Subcutaneous adipose tissue (tissue), 4 donors: ENCODE measurements around the gene HACL1. TPM values are rescaled to one million over a fixed set of nuclear protein-coding genes. Genes with fewer than 3 reads are reported as not detected.

Source experiments
- total RNA-seq, 4 donors: library from RNA; depleted of rRNA; stranded (reverse); fragments of >200 nt; gene quantifications; one replicate each; pipeline ENCODE4 v1.1.0, GENCODE V29; 2016
- TF ChIP-seq, protein P1 (sequence below): fragments of 450-650 bp; IDR thresholded peaks from one replicate; pipeline ENCODE4 v1.5.1; 2016; ENCODE audit warnings: low read depth, mild to moderate bottlenecking, control low read depth, antibody characterized with exemption, moderate library complexity

Gene HACL1
- total RNA-seq, 4 donors from 2014 or later, result 27.1 to 45.8 (median 37.5) TPM

DNA sequence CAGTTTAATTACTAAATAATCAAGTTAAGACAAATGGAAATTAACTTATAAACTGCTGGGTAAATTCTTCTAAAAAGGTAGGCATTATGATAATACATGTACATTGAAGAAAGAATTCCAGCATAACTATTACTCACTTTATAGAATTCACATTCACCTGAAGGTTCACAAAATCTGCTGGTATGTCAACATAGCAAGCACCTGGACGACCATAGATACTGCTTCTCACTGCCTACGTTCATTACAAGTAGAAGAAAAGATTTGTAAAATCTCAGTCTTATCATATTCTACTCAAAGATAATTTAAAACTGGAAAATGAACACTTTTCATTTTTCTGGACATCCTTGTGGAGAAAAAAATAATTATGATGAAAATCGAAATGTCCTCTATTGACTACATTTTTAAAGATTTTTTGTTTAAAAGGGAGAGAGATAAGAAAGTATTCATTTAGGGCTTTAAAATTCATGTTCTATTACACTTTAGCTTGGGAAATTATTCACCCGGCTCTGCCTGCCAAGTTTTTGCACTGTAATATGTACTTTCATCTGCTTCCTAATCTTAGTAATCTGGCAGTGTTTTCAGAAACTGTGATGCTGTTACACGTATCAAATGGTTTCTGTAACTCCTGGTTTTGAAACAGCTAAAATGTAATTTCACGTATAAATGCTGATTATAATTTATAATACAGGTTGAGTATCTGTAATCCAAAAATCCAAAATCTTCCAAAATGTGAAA lies 16.1 kb downstream of the HACL1 start:
- TF ChIP-seq, protein P1, sequence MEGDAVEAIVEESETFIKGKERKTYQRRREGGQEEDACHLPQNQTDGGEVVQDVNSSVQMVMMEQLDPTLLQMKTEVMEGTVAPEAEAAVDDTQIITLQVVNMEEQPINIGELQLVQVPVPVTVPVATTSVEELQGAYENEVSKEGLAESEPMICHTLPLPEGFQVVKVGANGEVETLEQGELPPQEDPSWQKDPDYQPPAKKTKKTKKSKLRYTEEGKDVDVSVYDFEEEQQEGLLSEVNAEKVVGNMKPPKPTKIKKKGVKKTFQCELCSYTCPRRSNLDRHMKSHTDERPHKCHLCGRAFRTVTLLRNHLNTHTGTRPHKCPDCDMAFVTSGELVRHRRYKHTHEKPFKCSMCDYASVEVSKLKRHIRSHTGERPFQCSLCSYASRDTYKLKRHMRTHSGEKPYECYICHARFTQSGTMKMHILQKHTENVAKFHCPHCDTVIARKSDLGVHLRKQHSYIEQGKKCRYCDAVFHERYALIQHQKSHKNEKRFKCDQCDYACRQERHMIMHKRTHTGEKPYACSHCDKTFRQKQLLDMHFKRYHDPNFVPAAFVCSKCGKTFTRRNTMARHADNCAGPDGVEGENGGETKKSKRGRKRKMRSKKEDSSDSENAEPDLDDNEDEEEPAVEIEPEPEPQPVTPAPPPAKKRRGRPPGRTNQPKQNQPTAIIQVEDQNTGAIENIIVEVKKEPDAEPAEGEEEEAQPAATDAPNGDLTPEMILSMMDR, result no peak

DNA sequence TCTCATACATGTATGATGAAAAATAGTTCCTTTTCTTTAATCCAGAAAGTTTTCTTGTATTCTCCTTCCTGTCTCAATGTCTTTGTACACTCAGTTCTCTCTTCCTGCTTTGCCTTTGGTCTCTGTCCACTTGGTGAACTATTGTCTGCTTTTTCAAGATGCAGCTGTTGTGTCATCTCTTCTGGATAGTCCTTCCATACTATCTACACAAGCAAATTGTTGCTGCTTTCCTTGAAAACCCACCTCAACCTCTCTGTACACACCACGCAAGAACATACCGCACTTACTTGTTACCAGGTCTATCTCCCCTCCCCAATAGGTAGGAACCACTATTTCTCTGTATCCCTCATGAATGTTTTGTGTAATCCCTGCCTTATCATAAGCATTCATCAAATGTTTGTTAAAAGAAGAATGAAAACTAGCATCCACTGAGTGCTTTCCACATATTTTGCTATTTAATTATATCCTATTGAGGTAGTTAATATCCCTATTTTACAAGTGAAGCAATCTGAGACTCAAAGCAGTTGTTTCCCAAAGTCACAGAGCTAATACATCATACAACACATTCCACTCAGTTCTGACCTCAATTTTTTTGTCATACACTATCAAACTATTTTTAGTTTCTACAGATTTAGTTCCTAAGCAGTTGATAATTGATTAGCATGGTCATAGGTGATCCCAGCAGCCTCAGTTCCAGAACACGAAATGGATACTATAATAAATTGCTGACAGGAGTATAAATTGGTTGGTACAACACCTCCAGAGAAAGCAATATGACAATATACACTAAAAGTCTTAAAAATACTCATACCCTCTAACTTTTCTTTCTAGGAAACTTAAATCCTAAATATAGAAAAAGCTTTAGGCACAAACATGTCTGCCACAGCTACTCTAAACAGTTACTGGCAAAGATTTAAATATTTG lies 19.6 kb downstream of the HACL1 start:
- TF ChIP-seq, protein P1, result no peak

DNA sequence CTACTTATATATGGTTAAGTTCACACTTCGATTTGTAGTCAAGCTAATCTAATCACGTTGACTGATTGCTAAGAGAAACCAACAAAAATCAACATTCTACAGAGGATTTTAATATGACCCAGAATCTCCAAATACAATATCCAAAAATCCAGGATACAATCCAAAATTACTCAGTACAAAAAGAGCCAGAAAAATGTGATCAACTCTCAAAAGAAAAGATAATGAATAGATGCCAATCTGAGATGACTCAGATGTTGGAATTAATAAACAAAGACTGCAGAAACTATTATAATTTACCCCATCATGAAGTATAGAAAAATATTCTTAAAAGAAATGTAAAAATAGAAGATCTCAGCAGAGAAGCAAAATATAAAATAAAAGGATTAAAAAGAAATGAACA lies 22.3 kb downstream of the HACL1 start:
- TF ChIP-seq, protein P1, result no peak

DNA sequence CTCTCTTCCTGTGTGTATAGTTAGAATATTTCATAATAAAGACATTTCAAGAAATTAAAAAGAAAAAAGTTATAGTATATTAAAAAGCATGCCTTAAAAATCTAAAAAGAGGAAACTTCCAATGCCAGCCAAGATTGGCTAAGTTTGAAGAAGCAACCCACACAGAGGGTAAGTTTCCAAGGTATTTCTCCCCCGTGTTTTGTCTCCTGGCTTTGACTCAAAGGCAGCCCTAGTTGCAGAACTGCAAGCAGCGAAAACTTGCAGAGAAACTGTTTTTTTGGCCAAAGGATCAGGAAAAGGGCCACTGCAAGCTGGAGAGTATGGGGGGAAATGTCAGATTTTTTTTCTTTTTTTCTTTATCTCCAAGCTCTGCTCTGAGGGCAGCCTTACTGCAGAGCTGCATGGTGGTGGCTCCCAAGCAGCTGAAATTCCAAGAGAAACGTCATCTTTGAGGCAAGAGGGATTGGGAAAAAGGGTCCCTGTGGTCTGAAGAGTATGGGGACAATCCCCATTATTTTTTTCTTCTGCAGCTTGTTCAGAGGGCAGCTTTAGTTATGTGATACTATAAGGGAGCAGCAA lies 23.0 kb downstream of the HACL1 start:
- TF ChIP-seq, protein P1, result no peak

DNA sequence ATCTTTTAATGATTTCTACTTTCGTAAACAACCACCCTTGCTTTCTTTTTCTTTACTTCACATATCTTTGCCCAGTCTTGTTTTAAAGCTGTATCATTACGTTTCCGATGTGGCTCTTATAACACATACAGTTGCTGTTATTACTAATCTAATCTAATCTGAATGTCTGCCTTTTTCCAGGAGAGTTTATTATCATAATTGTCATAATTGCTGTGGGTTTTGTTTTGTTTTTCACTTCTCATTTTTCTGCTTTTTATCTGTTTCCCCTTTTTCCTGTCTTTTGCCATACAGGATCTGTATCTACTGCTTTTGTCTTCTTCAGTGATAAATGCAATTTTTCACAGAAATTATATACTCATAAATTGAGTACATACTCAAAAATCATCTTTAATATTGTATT lies 24.9 kb downstream of the HACL1 start:
- TF ChIP-seq, protein P1, result no peak

DNA sequence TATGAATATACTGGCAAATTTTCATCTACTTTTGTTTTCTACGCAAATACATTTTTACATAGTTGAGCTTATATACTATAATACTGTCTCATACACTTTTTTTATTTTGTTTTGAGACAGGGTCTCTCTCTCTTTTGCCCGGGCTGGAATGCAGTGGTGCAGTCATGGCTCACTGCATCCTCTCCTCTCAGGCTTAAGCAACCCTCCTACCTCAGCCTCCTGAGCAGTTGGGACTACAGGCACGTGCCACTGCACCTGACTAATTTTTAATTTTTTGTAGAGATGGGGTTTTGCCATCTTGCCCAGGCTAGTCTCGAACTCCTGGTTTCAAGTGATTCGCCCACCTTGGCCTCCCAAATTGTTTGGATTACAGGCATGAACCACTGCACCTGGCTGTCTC lies 25.9 kb downstream of the HACL1 start:
- TF ChIP-seq, protein P1, result no peak

DNA sequence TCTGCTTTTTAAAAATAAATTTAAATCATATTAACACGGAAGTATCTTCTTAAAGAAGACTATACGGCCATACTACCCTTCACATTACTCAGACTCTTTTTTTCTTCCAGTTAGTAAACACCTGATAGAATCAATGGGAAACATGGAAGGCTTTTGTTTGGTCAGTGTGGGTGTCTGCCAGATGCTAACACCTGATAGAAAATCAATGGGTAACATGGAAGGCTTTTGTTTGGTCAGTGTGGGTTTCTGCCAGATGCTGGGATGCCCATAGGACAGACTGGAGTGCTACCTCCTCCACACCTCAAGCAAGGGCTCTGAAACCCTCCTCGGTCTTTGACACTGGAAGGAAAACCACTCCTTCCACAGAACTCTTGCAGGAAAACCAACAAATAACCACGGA lies 29.2 kb downstream of the HACL1 start:
- TF ChIP-seq, protein P1, result no peak
